NT2/D1 (cell line): Measurements from ENCODE around the gene ADD3.

Source experiments
- YY1 ChIP-seq: IDR thresholded peaks from 2 replicates; pipeline ENCODE4 v1.6.1; 2011; ENCODE audit not compliant: insufficient read length, insufficient read depth
- ZNF274 ChIP-seq: IDR thresholded peaks from 2 replicates; pipeline ENCODE4 v1.6.1; 2011; ENCODE audit warnings: mild to moderate bottlenecking, low read depth, low read length

DNA sequence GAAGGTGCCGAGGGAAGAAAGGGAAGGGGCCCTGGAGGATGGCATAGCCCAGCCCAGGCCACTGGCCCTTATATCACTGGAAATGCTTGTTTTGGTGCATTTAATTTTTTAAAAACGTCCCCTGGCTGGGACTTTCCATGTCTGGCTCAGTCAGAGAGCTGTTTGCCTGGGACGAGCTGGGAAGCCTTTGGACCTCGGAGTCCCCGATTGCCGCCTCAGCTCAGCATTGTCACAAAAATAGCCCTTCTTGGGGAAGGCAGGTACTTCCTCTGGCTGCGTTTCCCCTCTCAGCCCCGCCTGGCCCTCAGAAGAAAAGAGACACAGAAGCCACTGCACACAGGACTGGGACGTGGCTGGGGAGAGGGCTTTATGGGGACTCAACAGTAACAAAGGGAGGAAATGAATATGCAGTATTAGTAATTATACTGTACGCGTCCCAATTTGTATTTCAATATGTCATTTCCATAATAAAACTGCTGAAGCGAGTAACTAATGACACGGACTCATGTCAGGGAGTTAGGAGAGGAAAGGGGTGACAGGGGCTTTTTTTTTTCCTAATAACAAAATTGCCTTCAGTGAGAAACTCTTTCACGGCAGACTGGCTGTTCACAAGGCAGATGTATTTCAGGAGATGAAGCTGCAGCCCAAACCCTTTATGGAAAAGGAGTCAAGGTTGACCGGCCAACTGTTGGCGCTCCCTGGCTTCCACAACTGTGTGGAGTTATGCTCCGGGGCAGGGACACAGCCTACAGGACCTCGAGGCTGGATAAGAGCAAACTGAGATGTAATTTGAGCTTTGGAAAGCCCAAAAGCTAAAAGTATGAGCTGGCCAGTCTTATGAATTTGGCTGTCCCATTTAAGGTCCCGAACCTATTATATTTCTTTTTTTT lies 168.6 kb downstream of the ADD3 start:
- no peak for TF ChIP-seq YY1
- no peak for TF ChIP-seq ZNF274
